RWPE2 (cell line): ENCODE measurements around the gene CHCHD3.

ENCODE experiments used
- ATAC-seq: fragments of 200-7000 bp; cut with Tn5 transposase; 3 replicates; pipeline ENCODE4 v1.9.1; 2021; ENCODE audit warnings: low read depth
- DNase-seq: peaks from one replicate; pipeline ENCODE4 v3.0.0-alpha.2; 2020; ENCODE audit warnings: low spot score
- H3K27ac ChIP-seq: fragments of 450-650 bp; 2 replicates; pipeline ENCODE4 v1.5.1; 2017; ENCODE audit warnings: mild to moderate bottlenecking; ENCODE audit not compliant: poor library complexity, severe bottlenecking
- H3K27me3 ChIP-seq: fragments of 250-450 bp; sonication (Bioruptor Pico); 2 replicates; pipeline ENCODE4 v1.5.1; 2021; ENCODE audit warnings: mild to moderate bottlenecking, moderate library complexity; ENCODE audit not compliant: insufficient read depth, poor library complexity, severe bottlenecking
- H3K36me3 ChIP-seq: fragments of 250-450 bp; sonication (Bioruptor Pico); 2 replicates; pipeline ENCODE4 v1.5.1; 2020; ENCODE audit warnings: low read depth, mild to moderate bottlenecking, moderate library complexity
- H3K4me1 ChIP-seq: fragments of 250-450 bp; sonication (Bioruptor Pico); 2 replicates; pipeline ENCODE4 v1.5.1; 2021; ENCODE audit warnings: mild to moderate bottlenecking, moderate library complexity; ENCODE audit not compliant: insufficient read depth, poor library complexity, severe bottlenecking
- H3K4me3 ChIP-seq: fragments of 250-450 bp; sonication (Bioruptor Pico); 2 replicates; pipeline ENCODE4 v1.5.1; 2021; ENCODE audit warnings: mild to moderate bottlenecking, moderate library complexity; ENCODE audit not compliant: severe bottlenecking
- H3K9me3 ChIP-seq: fragments of 250-450 bp; sonication (Bioruptor Pico); 2 replicates; pipeline ENCODE4 v1.5.1; 2021; ENCODE audit warnings: mild to moderate bottlenecking, moderate library complexity; ENCODE audit not compliant: severe bottlenecking
- CTCF ChIP-seq: fragments of 450-650 bp; IDR thresholded peaks from one replicate; pipeline ENCODE4 v1.5.1; 2017; ENCODE audit warnings: mild to moderate bottlenecking, moderate library complexity; ENCODE audit not compliant: poor library complexity, severe bottlenecking

The CHCHD3 gene

GRCh38 chr7:133007961-133008360 lies 73.9 kb downstream of the CHCHD3 start:
- no peaks in the 10 kb centered on the region for H3K4me1 ChIP-seq
- H3K9me3 ChIP-seq: no peaks in the 10 kb centered on the region
- no peak overlapping the region for H3K27ac ChIP-seq
- DNase-seq: no peak
- ATAC-seq: no peak
- TF ChIP-seq CTCF: no peak
- no peaks in the 10 kb centered on the region for H3K27me3 ChIP-seq
- 0 out of 2 replicates have a peak, but pooled peaks cover 3% of the 10 kb centered on the region for H3K36me3 ChIP-seq
- no peak overlapping the region for H3K4me3 ChIP-seq

- no peak for ATAC-seq
- Histone ChIP-seq H3K9me3 (no peaks in the 10 kb centered on the region), H3K4me1 (peaks cover 2% of the 10 kb centered on the region), H3K27me3 (no peaks in the 10 kb centered on the region), H3K27ac (no peak overlapping the region), H3K36me3 (0 out of 2 replicates have a peak, but pooled peaks cover 3% of the 10 kb centered on the region), H3K4me3 (no peak overlapping the region)
- no peak for DNase-seq
- no peak for TF ChIP-seq CTCF
Measured at GRCh38 chr7:133003052-133003910, 78.6 kb downstream of the CHCHD3 start.

GRCh38 chr7:133001727-133002126 lies 80.2 kb downstream of the CHCHD3 start:
- Histone ChIP-seq H3K27me3 (no peaks in the 10 kb centered on the region), H3K36me3 (0 out of 2 replicates have a peak, but pooled peaks cover 3% of the 10 kb centered on the region), H3K4me3 (no peak overlapping the region), H3K9me3 (no peaks in the 10 kb centered on the region), H3K27ac (no peak overlapping the region), H3K4me1 (peaks cover 2% of the 10 kb centered on the region)
- TF ChIP-seq CTCF: no peak
- DNase-seq: no peak
- ATAC-seq: no peak

- no peaks in the 10 kb centered on the region for H3K9me3 ChIP-seq
- TF ChIP-seq CTCF: no peak
- DNase-seq (no peak), ATAC-seq (no peak)
- H3K27ac ChIP-seq: no peak overlapping the region
- no peak overlapping the region for H3K4me3 ChIP-seq
- no peaks in the 10 kb centered on the region for H3K27me3 ChIP-seq
- no peaks in the 10 kb centered on the region for H3K36me3 ChIP-seq
- peaks cover 2% of the 10 kb centered on the region for H3K4me1 ChIP-seq
Measured at GRCh38 chr7:132999845-133000244, 82.0 kb downstream of the CHCHD3 start.

GRCh38 chr7:132998763-132999162 lies 83.1 kb downstream of the CHCHD3 start:
- no peak for ATAC-seq
- H3K27ac ChIP-seq: no peak overlapping the region

More at GRCh38 chr7:132998763-132999162, 83.1 kb downstream of the CHCHD3 start:
- Histone ChIP-seq H3K4me3 (no peak overlapping the region), H3K36me3 (no peaks in the 10 kb centered on the region), H3K4me1 (peaks cover 2% of the 10 kb centered on the region), H3K27me3 (no peaks in the 10 kb centered on the region), H3K9me3 (no peaks in the 10 kb centered on the region)
- no peak for TF ChIP-seq CTCF
- no peak for DNase-seq
